ENCODE results near the gene MID1. TPM values are rescaled to one million over a fixed set of nuclear protein-coding genes. Genes with fewer than 3 reads are reported as not detected.

The MID1 gene
- polyA plus RNA-seq, 2 of the 4 experiments (the other 2 are of a cell fraction) = 59.5 to 106 TPM

DNA sequence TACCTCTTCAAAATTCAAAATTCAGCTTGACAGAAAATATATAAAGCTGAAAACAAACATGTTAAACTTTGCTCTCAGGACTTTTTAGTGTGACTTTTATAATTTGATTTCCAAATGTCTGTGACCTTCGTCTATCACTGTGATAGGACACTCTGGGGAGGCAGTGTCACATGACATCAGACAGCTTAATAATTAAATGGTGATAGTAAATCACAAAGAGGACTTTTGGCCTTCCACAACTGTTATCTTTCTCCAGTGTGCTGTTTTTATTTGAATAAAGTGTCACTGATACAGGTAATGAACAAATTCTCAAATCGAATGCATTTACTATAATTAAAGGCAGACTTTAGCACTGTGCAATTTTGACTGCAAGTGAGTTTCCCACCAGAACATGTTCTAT, 83.1 kb downstream of the MID1 start:
- peak; percentile 13 to 34; a peak in 1 of 6 replicates for ATAC-seq
- 25% methylated on average over 2 of the region's 2 CpGs for WGBS (ENCODE audit: missing lambda C conversion rate)
- POLR2A ChIA-PET = no interaction called here

DNA sequence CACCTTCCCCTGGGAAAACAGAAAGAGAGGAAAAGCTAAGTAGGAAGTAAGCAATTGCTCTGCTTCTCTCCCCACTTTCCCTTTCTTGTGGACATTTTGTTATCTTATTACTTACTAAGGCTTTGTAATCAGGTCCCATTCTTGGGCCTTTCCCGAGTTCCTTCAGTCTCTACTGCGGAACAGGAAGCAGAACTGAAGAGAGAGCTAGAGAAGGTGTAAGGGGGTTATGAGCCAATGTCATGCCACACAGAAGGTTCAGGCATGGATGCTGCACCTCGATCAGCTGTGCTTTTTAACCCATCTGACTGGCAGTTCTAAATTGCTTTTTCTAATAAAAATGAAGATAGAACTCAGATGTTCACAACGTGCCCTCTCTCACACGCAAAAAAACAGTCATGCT, 83.6 kb downstream of the MID1 start:
- Histone ChIP-seq H3K4me3 (no peak overlapping the region), H3K27ac (peak overlapping the region; percentile 59 to 75), H3K9me3 (no peaks in the 10 kb centered on the region), H3K4me1 (peaks cover 80% of the 10 kb centered on the region), H3K4me2 (peak overlapping the region; percentile 64)
- no peak for TF ChIP-seq EHMT2 (IDR thresholded peaks at IDR 0.05; ENCODE audit: low read depth)
- TF ChIP-seq RARB (CRISPR knock-in tag; IDR thresholded peaks at IDR 0.05) = no peak
- no peak for TF ChIP-seq HDAC2 (IDR thresholded peaks at IDR 0.05)
- no peak for TF ChIP-seq RAD21 (conservative IDR thresholded peaks at IDR 0.05 in 1 of 2, IDR thresholded peaks at IDR 0.05 in 1 of 2)
- no peak for TF ChIP-seq CBX2 (IDR thresholded peaks at IDR 0.05; ENCODE audit: borderline replicate concordance, low read depth)
- TF ChIP-seq, protein P1, sequence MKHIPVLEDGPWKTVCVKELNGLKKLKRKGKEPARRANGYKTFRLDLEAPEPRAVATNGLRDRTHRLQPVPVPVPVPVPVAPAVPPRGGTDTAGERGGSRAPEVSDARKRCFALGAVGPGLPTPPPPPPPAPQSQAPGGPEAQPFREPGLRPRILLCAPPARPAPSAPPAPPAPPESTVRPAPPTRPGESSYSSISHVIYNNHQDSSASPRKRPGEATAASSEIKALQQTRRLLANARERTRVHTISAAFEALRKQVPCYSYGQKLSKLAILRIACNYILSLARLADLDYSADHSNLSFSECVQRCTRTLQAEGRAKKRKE (CRISPR knock-in tag; IDR thresholded peaks at IDR 0.05; ENCODE audit: low read depth) = no peak
- TF ChIP-seq NR3C1 (IDR thresholded peaks at IDR 0.05) = no peak
- no peak for TF ChIP-seq EHF (CRISPR knock-in tag; IDR thresholded peaks at IDR 0.05)
- no peak for TF ChIP-seq HOXA7 (CRISPR knock-in tag; IDR thresholded peaks at IDR 0.05)
- no peak for TF ChIP-seq FOSB (CRISPR knock-in tag; IDR thresholded peaks at IDR 0.05)
- no peak for TF ChIP-seq CHD2 (IDR thresholded peaks at IDR 0.05; ENCODE audit: low read length, partially characterized antibody)
- no peak for TF ChIP-seq TP53 (CRISPR knock-in tag; IDR thresholded peaks at IDR 0.05)
- ATAC-seq = no peak
- FAIRE-seq = no peak
- POLR2A ChIA-PET = no interaction called here
- CTCF ChIA-PET = interaction anchor here (0.9 to 1.6 kb wide), 4 partner anchors 9 to 100 kb away, joined by 3 to 7 read pairs (median 4); no protein-coding TSS in a partner anchor
- 68% methylated on average over 5 of the region's 5 CpGs for WGBS (ENCODE audit: missing lambda C conversion rate)
- no peak for DNase-seq (ENCODE audit: low read depth in 1 of 2, low spot score in 1 of 2)

More for the DNA sequence above, 83.1 kb downstream of the MID1 start:
- Histone ChIP-seq H3K9me3 (no peaks in the 10 kb centered on the region), H3K4me1 (peaks cover 77% of the 10 kb centered on the region), H3K4me3 (no peak overlapping the region), H3K4me2 (peak overlapping the region; percentile 64), H3K27ac (peak overlapping the region; percentile 59 to 75; a peak in 5 of 6 replicates)
- FAIRE-seq (no peak), DNase-seq (ENCODE audit: low read depth in 1 of 2, low spot score in 1 of 2) (no peak)
- no peak for TF ChIP-seq ZC3H11A (IDR thresholded peaks at IDR 0.05)
- TF ChIP-seq HEYL (CRISPR knock-in tag; IDR thresholded peaks at IDR 0.05) = no peak
- no peak for TF ChIP-seq ZSCAN20 (CRISPR knock-in tag; IDR thresholded peaks at IDR 0.05)
- no peak for TF ChIP-seq CBX8 (IDR thresholded peaks at IDR 0.05)
- TF ChIP-seq SREBF2 (IDR thresholded peaks at IDR 0.05) = no peak
- TF ChIP-seq JUN (IDR thresholded peaks at IDR 0.05) = no peak
- no peak for TF ChIP-seq ZNF302 (CRISPR knock-in tag; IDR thresholded peaks at IDR 0.05)
- CTCF ChIA-PET = interaction anchor here (0.9 to 1.6 kb wide), 3 partner anchors 8 to 99 kb away, joined by 3 to 7 read pairs (median 4); no protein-coding TSS in a partner anchor

DNA sequence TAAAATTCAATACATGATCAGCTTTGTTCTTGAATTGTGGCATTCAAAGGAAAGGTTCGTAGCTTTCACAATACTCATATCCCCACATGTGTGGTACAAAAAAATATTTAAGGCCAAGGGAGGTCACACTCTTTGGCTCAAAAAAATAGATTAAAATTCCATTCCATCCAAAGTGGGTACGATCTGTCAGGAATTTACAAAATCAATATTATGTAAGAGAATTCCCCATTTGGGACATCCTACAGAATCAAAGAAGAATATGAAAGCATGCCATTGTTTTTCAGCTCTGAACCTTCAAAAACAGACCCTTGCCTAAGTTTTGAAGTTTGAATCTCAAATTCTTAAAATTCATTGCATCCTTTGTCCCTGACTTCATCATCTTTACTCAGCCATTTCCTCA, 85.8 kb downstream of the MID1 start:
- no peaks in the 10 kb centered on the region for H3K9me3 ChIP-seq
- no peak for DNase-seq (ENCODE audit: low read depth in 1 of 2, low spot score in 1 of 2)
- TF ChIP-seq CBX2 (IDR thresholded peaks at IDR 0.05; ENCODE audit: borderline replicate concordance, low read depth) (no peak), NFE2L2 (conservative IDR thresholded peaks at IDR 0.05; ENCODE audit: low read length) (no peak), CBX8 (IDR thresholded peaks at IDR 0.05) (no peak), SMC3 (IDR thresholded peaks at IDR 0.05) (no peak), POLR2A (IDR thresholded peaks at IDR 0.05; ENCODE audit: low read length) (no peak), MYC (IDR thresholded peaks at IDR 0.05; ENCODE audit: borderline replicate concordance, low read length) (no peak), MAFK (IDR thresholded peaks at IDR 0.05; ENCODE audit: partially characterized antibody) (no peak), JUNB (IDR thresholded peaks at IDR 0.05) (no peak), FOXS1 (CRISPR knock-in tag; IDR thresholded peaks at IDR 0.05) (no peak), HOXA7 (CRISPR knock-in tag; IDR thresholded peaks at IDR 0.05) (no peak), NPAS2 (CRISPR knock-in tag; IDR thresholded peaks at IDR 0.05; ENCODE audit: borderline replicate concordance) (no peak), ZC3H11A (IDR thresholded peaks at IDR 0.05) (no peak), CHD4 (IDR thresholded peaks at IDR 0.05; ENCODE audit: borderline replicate concordance) (no peak), ZFP36 (IDR thresholded peaks at IDR 0.05; ENCODE audit: borderline replicate concordance, partially characterized antibody) (no peak), CEBPB (IDR thresholded peaks at IDR 0.05) (no peak), BHLHE40 (IDR thresholded peaks at IDR 0.05; ENCODE audit: low read depth, low read length) (no peak), RFX5 (IDR thresholded peaks at IDR 0.05) (no peak), KDM5A (IDR thresholded peaks at IDR 0.05) (no peak)
- TF ChIP-seq, protein P2, sequence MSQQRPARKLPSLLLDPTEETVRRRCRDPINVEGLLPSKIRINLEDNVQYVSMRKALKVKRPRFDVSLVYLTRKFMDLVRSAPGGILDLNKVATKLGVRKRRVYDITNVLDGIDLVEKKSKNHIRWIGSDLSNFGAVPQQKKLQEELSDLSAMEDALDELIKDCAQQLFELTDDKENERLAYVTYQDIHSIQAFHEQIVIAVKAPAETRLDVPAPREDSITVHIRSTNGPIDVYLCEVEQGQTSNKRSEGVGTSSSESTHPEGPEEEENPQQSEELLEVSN (IDR thresholded peaks at IDR 0.05; ENCODE audit: borderline replicate concordance, low read depth) = no peak
- TF ChIP-seq, protein P3, sequence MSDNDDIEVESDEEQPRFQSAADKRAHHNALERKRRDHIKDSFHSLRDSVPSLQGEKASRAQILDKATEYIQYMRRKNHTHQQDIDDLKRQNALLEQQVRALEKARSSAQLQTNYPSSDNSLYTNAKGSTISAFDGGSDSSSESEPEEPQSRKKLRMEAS (IDR thresholded peaks at IDR 0.05) = no peak
- no peak overlapping the region for H3K4me3 ChIP-seq
- no peak for ATAC-seq
- no peak for FAIRE-seq
- peak overlapping the region; percentile 46 for H3K4me2 ChIP-seq
- peak overlapping the region; percentile 47 to 71; a peak in 4 of 6 replicates for H3K27ac ChIP-seq
- WGBS (ENCODE audit: missing lambda C conversion rate) = 37% methylated on average over 2 of the region's 2 CpGs
- H3K4me1 ChIP-seq = peaks cover 85% of the 10 kb centered on the region
- ChIA-PET CTCF (interaction anchor here (0.6 to 1.4 kb wide), 2 partner anchors 13 to 67 kb away, joined by 3 read pairs; no protein-coding TSS in a partner anchor), POLR2A (no interaction called here)
